Endodermal cell (in vitro differentiated cells): ENCODE measurements around the gene TRAPPC1. TPM values are rescaled to one million over a fixed set of nuclear protein-coding genes. Genes with fewer than 3 reads are reported as not detected.

Experiments
- DNase-seq: peaks from one replicate; pipeline ENCODE4 v3.0.0-alpha.2; 2017
- H3K27ac ChIP-seq: 2 replicates; pipeline ENCODE4 v1.5.1; 2013; ENCODE audit warnings: mild to moderate bottlenecking, low read depth, low read length, moderate library complexity
- H3K27me3 ChIP-seq: 2 replicates; pipeline ENCODE4 v1.6.1; 2013; ENCODE audit warnings: mild to moderate bottlenecking, low read length, moderate library complexity; ENCODE audit not compliant: insufficient read depth, control insufficient read depth, poor library complexity, severe bottlenecking
- H3K36me3 ChIP-seq: 2 replicates; pipeline ENCODE4 v1.7.0; 2013; ENCODE audit warnings: mild to moderate bottlenecking, low read length, moderate library complexity; ENCODE audit not compliant: control insufficient read depth, insufficient read depth
- H3K4me1 ChIP-seq: one replicate; pipeline ENCODE4 v1.7.0; 2013; ENCODE audit warnings: low read length; ENCODE audit not compliant: control insufficient read depth, insufficient read depth
- H3K4me3 ChIP-seq: 2 replicates; pipeline ENCODE4 v1.5.1; 2013; ENCODE audit warnings: mild to moderate bottlenecking, low read length, moderate library complexity
- H3K9ac ChIP-seq: 2 replicates; pipeline ENCODE4 v1.6.1; 2013; ENCODE audit warnings: mild to moderate bottlenecking, low read length, moderate library complexity; ENCODE audit not compliant: poor library complexity, severe bottlenecking; ENCODE audit errors: extremely low read depth
- H3K9me3 ChIP-seq: 2 replicates; pipeline ENCODE4 v1.6.1; 2013; ENCODE audit warnings: mild to moderate bottlenecking, low read length, moderate library complexity; ENCODE audit not compliant: control insufficient read depth
- H3K27ac Mint-ChIP-seq: 2 replicates; pipeline ENCODE4 v1.8.0; 2020; ENCODE audit warnings: mixed read lengths
- H3K27me3 Mint-ChIP-seq: 2 replicates; pipeline ENCODE4 v1.8.0; 2021; ENCODE audit warnings: mild to moderate bottlenecking, mixed read lengths; ENCODE audit not compliant: insufficient read depth
- H3K36me3 Mint-ChIP-seq: 2 replicates; pipeline ENCODE4 v1.8.0; 2020; ENCODE audit warnings: low read depth, mixed read lengths
- H3K4me1 Mint-ChIP-seq: 2 replicates; pipeline ENCODE4 v1.8.0; 2020; ENCODE audit warnings: mixed read lengths
- H3K4me3 Mint-ChIP-seq: 2 replicates; pipeline ENCODE4 v1.8.0; 2020; ENCODE audit warnings: mild to moderate bottlenecking, moderate library complexity, mixed read lengths
- H3K9me3 Mint-ChIP-seq: 2 replicates; pipeline ENCODE4 v1.8.0; 2020; ENCODE audit warnings: mild to moderate bottlenecking, mixed read lengths
- CTCF ChIP-seq: fragments of 200-600 bp; sonication (generic); conservative IDR thresholded peaks from 2 replicates; pipeline ENCODE4 v1.5.0; 2021; ENCODE audit warnings: antibody characterized with exemption, mild to moderate bottlenecking
- WGBS, 2 experiments: methylation state at CpG; one replicate each; pipeline versions ENCODE4 v1.1.5 to v1.1.7; 2013; ENCODE audit warnings: missing lambda C conversion rate in 2 of 2, mixed read lengths in 1 of 2; ENCODE audit not compliant: insufficient coverage in 1 of 2, insufficient read length in 1 of 2; 5-methylcytosine and 5-hydroxymethylcytosine counted together
- total RNA-seq, 2 donors: library from RNA; stranded (reverse); fragmentation: NEBNext Ultra II Directional in 1 of 2; extraction: Animal tissue kit (Norgen Biotek cat#: 25700) in 1 of 2; gene quantifications; 2 replicates in 1 of 2; 3 replicates in 1 of 2; pipeline ENCODE4 v1.2.1, GENCODE V29; 2021

The TRAPPC1 gene
- total RNA-seq, 2 donors from 2014 or later: 150 to 170 TPM

- Mint-ChIP-seq H3K9me3 (no peaks in the 10 kb centered on the region), H3K27ac (no peak overlapping the region), H3K4me3 (no peak overlapping the region), H3K4me1 (no peaks in the 10 kb centered on the region), H3K36me3 (peaks cover 76% of the 10 kb centered on the region), H3K27me3 (no peaks in the 10 kb centered on the region)
- WGBS, 2 experiments: 81 to 92% methylated on average over 5 of the region's 5 CpGs
- TF ChIP-seq CTCF: no peak
- Histone ChIP-seq H3K4me3 (no peak overlapping the region), H3K36me3 (peaks cover 76% of the 10 kb centered on the region), H3K27me3 (no peaks in the 10 kb centered on the region), H3K4me1 (no peaks in the 10 kb centered on the region), H3K27ac (no peak overlapping the region), H3K9me3 (no peaks in the 10 kb centered on the region), H3K9ac (no peak overlapping the region)
- DNase-seq: no peak
Measured at GRCh38 chr17:7946441-7946840, 14.7 kb upstream of the TRAPPC1 start.

- H3K36me3 ChIP-seq: peaks cover 83% of the 10 kb centered on the region
- Mint-ChIP-seq H3K36me3 (peaks cover 82% of the 10 kb centered on the region), H3K4me1 (no peaks in the 10 kb centered on the region)
Measured at GRCh38 chr17:7945651-7946050, 13.9 kb upstream of the TRAPPC1 start.

GRCh38 chr17:7944326-7944725, 12.6 kb upstream of the TRAPPC1 start:
- no peak overlapping the region for H3K27ac Mint-ChIP-seq
- H3K9me3 ChIP-seq: no peaks in the 10 kb centered on the region
- H3K27me3 ChIP-seq: no peaks in the 10 kb centered on the region
- peaks cover 81% of the 10 kb centered on the region for H3K36me3 Mint-ChIP-seq
- no peak overlapping the region for H3K4me3 Mint-ChIP-seq
- H3K27me3 Mint-ChIP-seq: no peaks in the 10 kb centered on the region
- TF ChIP-seq CTCF: no peak
- no peak overlapping the region for H3K4me3 ChIP-seq
- DNase-seq: no peak
- 98 to 100% methylated on average over 3 to 9 of the region's 9 CpGs for WGBS, 2 experiments
- H3K9me3 Mint-ChIP-seq: no peaks in the 10 kb centered on the region
- no peaks in the 10 kb centered on the region for H3K4me1 Mint-ChIP-seq
- no peak overlapping the region for H3K9ac ChIP-seq
- no peaks in the 10 kb centered on the region for H3K4me1 ChIP-seq
- H3K27ac ChIP-seq: no peak overlapping the region
- H3K36me3 ChIP-seq: peaks cover 82% of the 10 kb centered on the region

More at GRCh38 chr17:7945651-7946050, 13.9 kb upstream of the TRAPPC1 start:
- no peak overlapping the region for H3K27ac ChIP-seq
- H3K9me3 Mint-ChIP-seq: no peaks in the 10 kb centered on the region
- no peak overlapping the region for H3K4me3 ChIP-seq
- 91 to 92% methylated on average over 6 to 7 of the region's 7 CpGs for WGBS, 2 experiments
- DNase-seq: no peak
- H3K9ac ChIP-seq: no peak overlapping the region
- H3K27me3 ChIP-seq: no peaks in the 10 kb centered on the region
- H3K9me3 ChIP-seq: no peaks in the 10 kb centered on the region
- no peaks in the 10 kb centered on the region for H3K27me3 Mint-ChIP-seq
- no peak overlapping the region for H3K27ac Mint-ChIP-seq
- no peaks in the 10 kb centered on the region for H3K4me1 ChIP-seq
- H3K4me3 Mint-ChIP-seq: no peak overlapping the region
- TF ChIP-seq CTCF: no peak
